H9 (cell line): Measurements from ENCODE around the gene FRMPD3. TPM values are rescaled to one million over a fixed set of nuclear protein-coding genes. Genes with fewer than 3 reads are reported as not detected.

Experiments used
- DNase-seq: peaks from one replicate; pipeline ENCODE4 v3.0.0-alpha.2; 2017
- H2AFZ ChIP-seq: one replicate; pipeline ENCODE4 v1.6.1; 2013; ENCODE audit warnings: mild to moderate bottlenecking, low read length, control low read depth, moderate library complexity
- H2AK5ac ChIP-seq: 2 replicates; pipeline ENCODE4 v1.6.1; 2013; ENCODE audit warnings: low read length, control low read depth, mixed read lengths; ENCODE audit not compliant: insufficient read length
- H2BK120ac ChIP-seq: one replicate; pipeline ENCODE4 v1.6.1; 2013; ENCODE audit warnings: low read depth, mild to moderate bottlenecking, low read length, control low read depth, inconsistent platforms; ENCODE audit not compliant: poor library complexity, severe bottlenecking
- H2BK12ac ChIP-seq: 2 replicates; pipeline ENCODE4 v1.6.1; 2013; ENCODE audit warnings: low read length, control low read depth, mixed read lengths, low read depth; ENCODE audit not compliant: insufficient read length
- H2BK15ac ChIP-seq: 2 replicates; pipeline ENCODE4 v1.6.1; 2013; ENCODE audit warnings: low read depth, low read length, control low read depth
- H2BK20ac ChIP-seq: one replicate; pipeline ENCODE4 v1.6.1; 2013; ENCODE audit warnings: low read depth, mild to moderate bottlenecking, low read length, control low read depth, inconsistent platforms; ENCODE audit not compliant: poor library complexity, severe bottlenecking
- H2BK5ac ChIP-seq: 2 replicates; pipeline ENCODE4 v1.6.1; 2013; ENCODE audit warnings: low read length, control low read depth, mixed read lengths; ENCODE audit not compliant: insufficient read length
- H3K14ac ChIP-seq: 2 replicates; pipeline ENCODE4 v1.6.1; 2013; ENCODE audit warnings: low read length, control low read depth; ENCODE audit not compliant: insufficient read depth
- H3K18ac ChIP-seq: 2 replicates; pipeline ENCODE4 v1.6.1; 2013; ENCODE audit warnings: low read depth, mild to moderate bottlenecking, mixed read lengths, low read length, control low read depth; ENCODE audit not compliant: insufficient read length
- H3K23ac ChIP-seq: 2 replicates; pipeline ENCODE4 v1.6.1; 2013; ENCODE audit warnings: low read length, control low read depth, mixed read lengths, low read depth; ENCODE audit not compliant: insufficient read length
- H3K23me2 ChIP-seq: 2 replicates; pipeline ENCODE4 v1.6.1; 2013; ENCODE audit warnings: low read depth, mild to moderate bottlenecking, mixed read lengths, low read length, control low read depth; ENCODE audit not compliant: insufficient read length, poor library complexity, severe bottlenecking
- H3K27ac ChIP-seq: 2 replicates; pipeline ENCODE4 v1.5.1; 2013; ENCODE audit warnings: low read length, control low read depth, mixed read lengths, low read depth; ENCODE audit not compliant: insufficient read length
- H3K27me3 ChIP-seq: 2 replicates; pipeline ENCODE4 v1.6.1; 2013; ENCODE audit warnings: low read length, control low read depth, inconsistent platforms; ENCODE audit not compliant: insufficient read depth
- H3K4ac ChIP-seq: 2 replicates; pipeline ENCODE4 v1.6.1; 2013; ENCODE audit warnings: low read depth, mild to moderate bottlenecking, control low read depth, inconsistent platforms, low read length, moderate library complexity
- H3K4me1 ChIP-seq: 2 replicates; pipeline ENCODE4 v1.6.1; 2013; ENCODE audit warnings: low read length, control low read depth, inconsistent platforms; ENCODE audit not compliant: insufficient read depth
- H3K4me2 ChIP-seq: 2 replicates; pipeline ENCODE4 v1.6.1; 2013; ENCODE audit warnings: low read length, control low read depth, mixed read lengths; ENCODE audit not compliant: insufficient read length, insufficient read depth
- H3K56ac ChIP-seq: 2 replicates; pipeline ENCODE4 v1.6.1; 2013; ENCODE audit warnings: low read depth, mild to moderate bottlenecking, mixed read lengths, low read length, control low read depth; ENCODE audit not compliant: insufficient read length
- H3K79me1 ChIP-seq: 2 replicates; pipeline ENCODE4 v1.6.1; 2013; ENCODE audit warnings: low read depth, mild to moderate bottlenecking, moderate library complexity, low read length, control low read depth, inconsistent platforms; ENCODE audit not compliant: insufficient read depth, poor library complexity, severe bottlenecking
- H3K79me2 ChIP-seq: 2 replicates; pipeline ENCODE4 v1.6.1; 2013; ENCODE audit warnings: low read length, control low read depth, inconsistent platforms; ENCODE audit not compliant: insufficient read depth
- H3K9ac ChIP-seq: 2 replicates; pipeline ENCODE4 v1.6.1; 2013; ENCODE audit warnings: low read length, control low read depth, mixed read lengths; ENCODE audit not compliant: insufficient read length; ENCODE audit errors: extremely low read depth
- H3K9me3 ChIP-seq: one replicate; pipeline ENCODE4 v1.6.1; 2013; ENCODE audit warnings: low read depth, low read length, inconsistent platforms; ENCODE audit not compliant: control insufficient read depth
- H3T11ph ChIP-seq: one replicate; pipeline ENCODE4 v1.6.1; 2013; ENCODE audit warnings: mild to moderate bottlenecking, low read length, control low read depth, inconsistent platforms
- H4K20me1 ChIP-seq: one replicate; pipeline ENCODE4 v1.6.1; 2013; ENCODE audit not compliant: control insufficient read depth, insufficient read length, insufficient read depth
- H4K5ac ChIP-seq: 2 replicates; pipeline ENCODE4 v1.6.1; 2013; ENCODE audit warnings: low read depth, mild to moderate bottlenecking, mixed read lengths, low read length, control low read depth; ENCODE audit not compliant: insufficient read length
- H4K8ac ChIP-seq: replicated peaks from 2 replicates; pipeline ENCODE4 v1.6.1; 2013; ENCODE audit warnings: low read length, control low read depth, mixed read lengths, low read depth; ENCODE audit not compliant: insufficient read length
- H4K91ac ChIP-seq: 2 replicates; pipeline ENCODE4 v1.6.1; 2013; ENCODE audit warnings: low read depth, mild to moderate bottlenecking, moderate library complexity, mixed read lengths, low read length, control low read depth; ENCODE audit not compliant: insufficient read length
- H3K27ac Mint-ChIP-seq, 3 experiments: 2 replicates in 2 of 3; 3 replicates in 1 of 3; pipeline ENCODE4 v1.8.0; 2020 to 2021; ENCODE audit warnings: mixed read lengths in 3 of 3, mild to moderate bottlenecking in 1 of 3, moderate library complexity in 1 of 3
- H3K27me3 Mint-ChIP-seq: 2 replicates; pipeline ENCODE4 v1.8.0; 2021; ENCODE audit warnings: low read depth, mild to moderate bottlenecking, moderate library complexity, mixed read lengths
- H3K36me3 Mint-ChIP-seq, 3 experiments: 2 replicates in 2 of 3; 3 replicates in 1 of 3; pipeline ENCODE4 v1.8.0; 2020 to 2021; ENCODE audit warnings: low read depth in 3 of 3, mixed read lengths in 3 of 3; ENCODE audit not compliant: insufficient read depth in 1 of 3
- H3K4me1 Mint-ChIP-seq, 2 experiments: 2 replicates each; pipeline ENCODE4 v1.8.0; 2020; ENCODE audit warnings: mixed read lengths in 2 of 2
- H3K4me3 Mint-ChIP-seq, 2 experiments: 2 replicates in 1 of 2; 3 replicates in 1 of 2; pipeline ENCODE4 v1.8.0; 2020 to 2021; ENCODE audit warnings: mild to moderate bottlenecking in 2 of 2, mixed read lengths in 2 of 2, moderate library complexity in 1 of 2
- H3K9me3 Mint-ChIP-seq, 2 experiments: 2 replicates in 1 of 2; 3 replicates in 1 of 2; pipeline ENCODE4 v1.8.0; 2020; ENCODE audit warnings: mild to moderate bottlenecking in 2 of 2, mixed read lengths in 2 of 2, moderate library complexity in 1 of 2
- CTCF ChIP-seq: fragments of 200-600 bp; sonication (generic); conservative IDR thresholded peaks from 3 replicates; pipeline ENCODE4 v1.8.0; 2021; ENCODE audit warnings: antibody characterized with exemption, mild to moderate bottlenecking
- WGBS: extraction: QIAGEN DNeasy Blood & Tissue Kit; methylation state at CpG from one replicate; pipeline ENCODE4 v1.1.7; 2013; ENCODE audit warnings: missing lambda C conversion rate, low lambda C conversion rate, mixed read lengths; ENCODE audit not compliant: insufficient read length; ENCODE audit errors: extremely low coverage; 5-methylcytosine and 5-hydroxymethylcytosine counted together
- total RNA-seq: library from RNA; stranded (reverse); gene quantifications from 2 replicates; pipeline ENCODE4 v1.2.1, GENCODE V29; 2021

Gene FRMPD3
- total RNA-seq, 1 experiment from 2014 or later, result 0.26 TPM

- no peak overlapping the region for H2AK5ac ChIP-seq
- H3K4ac ChIP-seq, result no peak overlapping the region
- no peak overlapping the region for H3K18ac ChIP-seq
- H2BK120ac ChIP-seq, result no peak overlapping the region
- no peak overlapping the region for H4K91ac ChIP-seq
- H2BK5ac ChIP-seq, result no peak overlapping the region
- no peak overlapping the region for H4K8ac ChIP-seq
- Mint-ChIP-seq H3K36me3 (peaks cover 7 to 9% (median 7%) of the 10 kb centered on the region in 3 experiments; a peak in 5 of 7 replicates), H3K9me3 (peaks cover 22 to 55% of the 10 kb centered on the region in 2 experiments), H3K27ac (no peak overlapping the region), H3K27me3 (peaks cover under 1% of the 10 kb centered on the region; the same call in 1 of the 2 replicates), H3K4me1 (no peaks in the 10 kb centered on the region), H3K4me3 (no peak overlapping the region)
- H2BK12ac ChIP-seq, result no peak overlapping the region
- no peak overlapping the region for H2BK15ac ChIP-seq
- no peak overlapping the region for H2AFZ ChIP-seq
- H3K4me1 ChIP-seq, result no peaks in the 10 kb centered on the region
- peak; percentile 67 for DNase-seq
- no peak overlapping the region for H3K23ac ChIP-seq
- no peak overlapping the region for H3K27ac ChIP-seq
- H3K79me2 ChIP-seq, result no peaks in the 10 kb centered on the region
- no peaks in the 10 kb centered on the region for H3K23me2 ChIP-seq
- no peak overlapping the region for H3K14ac ChIP-seq
- peaks cover 6% of the 10 kb centered on the region for H3K9me3 ChIP-seq
- H3K56ac ChIP-seq, result no peak overlapping the region
- no peaks in the 10 kb centered on the region for H3K79me1 ChIP-seq
- no peak overlapping the region for H3T11ph ChIP-seq
- H3K9ac ChIP-seq, result no peak overlapping the region
- no peak overlapping the region for H3K4me2 ChIP-seq
- H4K5ac ChIP-seq, result no peak overlapping the region
- no peaks in the 10 kb centered on the region for H4K20me1 ChIP-seq
- TF ChIP-seq CTCF, result peak; percentile 59
- no peaks in the 10 kb centered on the region for H3K27me3 ChIP-seq
- WGBS, result no CpG with 5 or more reads among the region's 6 CpGs
- no peak overlapping the region for H2BK20ac ChIP-seq
Measured at GRCh38 chrX:107429090-107429489, 20.4 kb upstream of the FRMPD3 start.
